NT2/D1 (cell line): ENCODE measurements around the gene PCDHB12.

ENCODE experiments used
- SUZ12 ChIP-seq: IDR thresholded peaks from 2 replicates; pipeline ENCODE4 v1.6.1; 2011; ENCODE audit not compliant: insufficient read length, insufficient read depth; ENCODE audit errors: extremely low read depth
- YY1 ChIP-seq: IDR thresholded peaks from 2 replicates; pipeline ENCODE4 v1.6.1; 2011; ENCODE audit not compliant: insufficient read length, insufficient read depth
- ZNF274 ChIP-seq: IDR thresholded peaks from 2 replicates; pipeline ENCODE4 v1.6.1; 2011; ENCODE audit warnings: mild to moderate bottlenecking, low read depth, low read length

DNA sequence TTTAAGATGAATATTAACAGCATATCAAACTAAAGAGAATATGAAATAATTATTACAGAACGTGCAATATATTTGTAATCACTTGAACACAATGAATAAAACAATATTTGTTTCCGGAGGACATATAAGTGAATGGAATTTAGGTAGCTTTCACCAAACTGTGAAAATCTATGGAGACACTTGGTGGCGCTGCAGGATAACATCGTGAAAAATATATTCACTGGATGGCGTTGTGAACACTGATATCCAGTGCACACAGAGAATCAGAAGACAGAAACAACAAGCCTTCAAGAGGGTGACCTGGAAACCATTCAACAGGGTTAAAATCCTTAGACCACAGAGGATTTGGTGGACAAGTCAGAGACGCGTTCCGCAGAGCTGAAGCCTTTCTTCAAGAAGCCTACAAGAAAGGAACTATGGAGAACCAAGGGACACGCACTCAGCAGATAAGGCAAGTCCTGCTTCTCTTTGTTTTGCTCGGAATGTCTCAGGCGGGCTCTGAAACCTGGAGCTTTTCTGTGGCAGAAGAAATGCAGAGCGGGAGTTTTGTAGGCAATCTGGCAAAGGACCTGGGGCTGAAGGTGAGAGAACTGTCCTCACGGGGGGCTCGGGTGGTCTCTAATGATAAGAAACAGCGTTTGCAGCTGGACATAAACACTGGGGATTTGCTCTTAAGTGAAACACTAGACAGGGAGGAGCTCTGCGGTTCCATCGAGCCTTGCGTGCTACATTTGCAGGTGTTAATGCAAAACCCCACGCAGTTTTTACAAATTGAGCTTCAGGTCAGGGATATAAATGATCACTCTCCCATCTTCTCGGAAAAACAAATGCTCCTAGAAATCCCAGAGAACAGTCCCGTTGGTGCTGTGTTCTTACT lies 8.9 kb upstream of the PCDHB12 start, which contains the start of gene PCDHB11:
- TF ChIP-seq SUZ12 (no peak), YY1 (no peak), ZNF274 (no peak)
